Neutrophil (primary cell): ENCODE data around the gene COX6A2.

Source experiments
- H3K27ac ChIP-seq: fragments of 200-600 bp; sonication (generic); 2 replicates; pipeline ENCODE4 v1.5.1; 2016; ENCODE audit warnings: mild to moderate bottlenecking, moderate library complexity
- H3K27me3 ChIP-seq: fragments of 200-600 bp; sonication (generic); 2 replicates; pipeline ENCODE4 v1.6.0; 2016; ENCODE audit warnings: mild to moderate bottlenecking
- H3K36me3 ChIP-seq: fragments of 200-600 bp; sonication (generic); 2 replicates; pipeline ENCODE4 v1.5.1; 2017
- H3K4me1 ChIP-seq, 2 experiments: fragments of 200-600 bp in 1 of 2; sonication (generic) in 1 of 2; 1 replicate in 1 of 2; 2 replicates in 1 of 2; pipeline versions ENCODE4 v1.5.1 to v1.6.1; 2013 to 2016; ENCODE audit warnings: low read depth in 1 of 2, low read length in 1 of 2, mild to moderate bottlenecking in 1 of 2, moderate library complexity in 1 of 2; ENCODE audit not compliant: control insufficient read depth in 1 of 2, insufficient read depth in 1 of 2
- H3K4me3 ChIP-seq, 2 experiments: fragments of 200-600 bp in 1 of 2; sonication (generic) in 1 of 2; 1 replicate in 1 of 2; 2 replicates in 1 of 2; pipeline ENCODE4 v1.5.1; 2013 to 2016; ENCODE audit warnings: low read depth in 1 of 2, low read length in 1 of 2, mild to moderate bottlenecking in 1 of 2, moderate library complexity in 1 of 2
- H3K9me3 ChIP-seq: fragments of 200-600 bp; sonication (generic); 2 replicates; pipeline ENCODE4 v1.5.1; 2016
- TF ChIP-seq, protein P1 (sequence below): fragments of 200-600 bp; sonication (generic); IDR thresholded peaks from 2 replicates; pipeline ENCODE4 v1.5.1; 2016; ENCODE audit warnings: antibody characterized with exemption

The COX6A2 gene

DNA sequence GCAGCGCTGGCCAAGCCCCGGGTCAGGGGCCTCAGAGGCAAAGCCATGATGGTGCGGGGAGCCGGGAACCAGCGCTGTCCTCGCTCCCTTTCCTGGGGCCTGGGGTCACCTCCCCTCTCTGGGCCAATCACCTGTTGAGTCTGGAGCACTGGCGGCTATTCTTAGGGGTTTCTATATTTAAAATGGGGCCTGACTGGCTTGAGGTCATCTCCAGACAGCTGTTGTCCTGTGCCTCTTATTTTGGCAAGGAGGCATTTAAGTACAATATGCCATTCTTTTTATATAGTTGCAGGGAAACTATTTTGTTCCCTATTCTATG lies at the start of gene COX6A2:
TSS of gene COX6A2 (minus strand) at position 82 of the 319 bp plus-strand sequence. CDS start at position 47, 35 bp downstream.
- TF ChIP-seq, protein P1, sequence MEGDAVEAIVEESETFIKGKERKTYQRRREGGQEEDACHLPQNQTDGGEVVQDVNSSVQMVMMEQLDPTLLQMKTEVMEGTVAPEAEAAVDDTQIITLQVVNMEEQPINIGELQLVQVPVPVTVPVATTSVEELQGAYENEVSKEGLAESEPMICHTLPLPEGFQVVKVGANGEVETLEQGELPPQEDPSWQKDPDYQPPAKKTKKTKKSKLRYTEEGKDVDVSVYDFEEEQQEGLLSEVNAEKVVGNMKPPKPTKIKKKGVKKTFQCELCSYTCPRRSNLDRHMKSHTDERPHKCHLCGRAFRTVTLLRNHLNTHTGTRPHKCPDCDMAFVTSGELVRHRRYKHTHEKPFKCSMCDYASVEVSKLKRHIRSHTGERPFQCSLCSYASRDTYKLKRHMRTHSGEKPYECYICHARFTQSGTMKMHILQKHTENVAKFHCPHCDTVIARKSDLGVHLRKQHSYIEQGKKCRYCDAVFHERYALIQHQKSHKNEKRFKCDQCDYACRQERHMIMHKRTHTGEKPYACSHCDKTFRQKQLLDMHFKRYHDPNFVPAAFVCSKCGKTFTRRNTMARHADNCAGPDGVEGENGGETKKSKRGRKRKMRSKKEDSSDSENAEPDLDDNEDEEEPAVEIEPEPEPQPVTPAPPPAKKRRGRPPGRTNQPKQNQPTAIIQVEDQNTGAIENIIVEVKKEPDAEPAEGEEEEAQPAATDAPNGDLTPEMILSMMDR = no peak
- peaks cover 16% of the 10 kb centered on the region for H3K27me3 ChIP-seq
- H3K4me1 ChIP-seq = peaks cover 0 to 5% of the 10 kb centered on the region in 2 experiments
- no peak within 1 kb of the TSS for H3K27ac ChIP-seq
- no peaks in the 10 kb centered on the region for H3K9me3 ChIP-seq
- H3K36me3 ChIP-seq = no peaks in the 10 kb centered on the region
- peak within 1 kb of the TSS; percentile 45 to 61 for H3K4me3 ChIP-seq

DNA sequence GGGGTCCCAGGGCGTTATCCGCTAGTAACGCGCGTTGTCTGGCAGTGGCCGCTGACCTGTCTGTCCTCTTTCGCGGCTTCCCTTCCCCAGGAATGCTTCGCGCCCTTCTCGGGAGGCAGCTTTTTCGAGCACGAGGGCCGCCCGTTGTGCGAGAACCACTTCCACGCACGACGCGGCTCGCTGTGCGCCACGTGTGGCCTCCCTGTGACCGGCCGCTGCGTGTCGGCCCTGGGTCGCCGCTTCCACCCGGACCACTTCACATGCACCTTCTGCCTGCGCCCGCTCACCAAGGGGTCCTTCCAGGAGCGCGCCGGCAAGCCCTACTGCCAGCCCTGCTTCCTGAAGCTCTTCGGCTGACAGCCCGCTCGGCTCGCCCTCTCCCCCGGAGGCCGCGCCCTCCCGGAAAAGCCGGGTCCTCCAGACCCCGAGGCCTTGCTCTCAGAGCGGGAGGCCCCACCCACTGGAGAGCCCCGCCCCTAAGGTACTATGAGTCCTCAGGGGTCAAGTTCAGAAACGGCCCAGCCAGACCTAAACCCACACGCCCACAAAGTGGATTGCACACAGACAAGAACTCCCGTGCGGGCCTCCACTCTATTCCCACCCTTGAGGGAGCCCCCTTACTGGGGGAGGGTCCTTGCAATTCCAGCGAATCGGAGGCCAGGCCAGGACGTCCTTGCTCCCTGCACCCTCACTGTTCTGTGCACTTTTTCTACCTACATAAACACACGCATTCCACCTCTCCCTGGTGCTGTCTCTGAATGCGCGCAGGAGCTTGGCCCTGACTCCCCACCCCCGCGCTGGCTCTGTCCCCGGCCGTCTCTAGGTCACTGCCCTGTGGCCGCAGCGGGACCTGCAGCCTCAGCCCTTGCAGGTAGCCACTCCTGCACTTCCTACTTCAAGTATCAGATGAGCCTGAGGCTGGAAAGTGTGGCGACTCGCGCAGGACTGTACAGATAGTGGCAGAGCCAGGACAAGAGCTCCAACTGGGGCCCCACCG lies 49.4 kb upstream of the COX6A2 start:
- TF ChIP-seq, protein P1 = no peak
- H3K36me3 ChIP-seq = no peaks in the 10 kb centered on the region
- H3K27me3 ChIP-seq = peaks cover 62% of the 10 kb centered on the region
- peak overlapping the region; percentile 62 for H3K27ac ChIP-seq
- H3K4me3 ChIP-seq = peak overlapping the region; percentile 78 to 91
- H3K4me1 ChIP-seq = peaks cover 15 to 28% of the 10 kb centered on the region in 2 experiments
- H3K9me3 ChIP-seq = no peaks in the 10 kb centered on the region

DNA sequence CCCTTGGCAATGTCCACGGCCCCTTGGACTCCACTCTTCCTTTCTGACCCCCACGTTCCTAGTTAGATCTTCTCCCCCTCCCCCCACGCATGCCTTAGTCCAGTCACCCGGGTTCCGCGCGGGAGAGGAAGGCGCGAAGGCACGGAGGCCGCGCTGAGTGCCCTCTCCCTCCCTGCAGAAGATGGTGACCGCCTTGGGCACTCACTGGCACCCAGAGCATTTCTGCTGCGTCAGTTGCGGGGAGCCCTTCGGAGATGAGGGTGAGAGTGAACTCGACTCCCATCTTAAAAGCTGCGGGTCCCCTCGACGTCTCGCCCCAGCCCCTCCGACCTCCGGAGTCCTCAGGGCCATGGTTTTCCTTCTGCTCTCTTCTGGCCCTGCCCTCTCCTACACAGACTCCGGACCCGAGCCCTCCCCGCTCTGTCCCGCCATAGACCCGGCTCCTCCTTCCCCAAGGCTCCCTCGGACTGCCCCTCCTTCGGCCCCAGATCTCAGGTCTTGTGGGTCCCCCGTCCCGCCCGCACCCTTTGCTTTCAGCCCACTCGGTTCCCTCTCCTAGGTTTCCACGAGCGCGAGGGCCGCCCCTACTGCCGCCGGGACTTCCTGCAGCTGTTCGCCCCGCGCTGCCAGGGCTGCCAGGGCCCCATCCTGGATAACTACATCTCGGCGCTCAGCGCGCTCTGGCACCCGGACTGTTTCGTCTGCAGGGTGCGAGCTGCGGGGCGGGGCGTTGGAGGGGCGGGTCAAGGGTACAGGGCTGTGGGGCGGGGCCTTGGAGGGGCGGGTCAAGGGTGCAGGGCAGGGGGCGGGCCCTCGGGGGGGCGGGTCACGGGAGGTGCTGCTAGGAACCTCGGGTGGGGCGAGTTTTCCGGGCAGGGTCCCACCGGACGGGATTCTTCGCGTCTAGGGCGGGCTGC lies 48.4 kb upstream of the COX6A2 start:
- peaks cover 72% of the 10 kb centered on the region for H3K27me3 ChIP-seq
- H3K27ac ChIP-seq = peak overlapping the region; percentile 62
- H3K4me3 ChIP-seq = peak overlapping the region; percentile 78 to 91
- TF ChIP-seq, protein P1 = no peak
- H3K4me1 ChIP-seq = peaks cover 22 to 37% of the 10 kb centered on the region in 2 experiments
- no peaks in the 10 kb centered on the region for H3K36me3 ChIP-seq
- no peaks in the 10 kb centered on the region for H3K9me3 ChIP-seq

DNA sequence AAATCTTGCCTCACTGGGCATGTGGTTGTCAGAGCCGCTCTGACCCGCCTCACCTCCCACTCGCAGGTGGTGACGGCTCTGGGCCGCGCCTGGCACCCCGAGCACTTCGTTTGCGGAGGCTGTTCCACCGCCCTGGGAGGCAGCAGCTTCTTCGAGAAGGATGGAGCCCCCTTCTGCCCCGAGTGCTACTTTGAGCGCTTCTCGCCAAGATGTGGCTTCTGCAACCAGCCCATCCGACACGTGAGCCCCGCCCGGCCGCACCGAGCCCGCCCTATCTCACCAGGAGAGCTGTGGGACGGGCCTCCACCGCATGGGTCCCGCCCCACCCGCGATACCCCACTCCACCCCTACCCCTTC lies 47.8 kb upstream of the COX6A2 start:
- H3K36me3 ChIP-seq = no peaks in the 10 kb centered on the region
- TF ChIP-seq, protein P1 = no peak
- H3K27me3 ChIP-seq = peaks cover 78% of the 10 kb centered on the region
- H3K27ac ChIP-seq = no peak overlapping the region
- no peaks in the 10 kb centered on the region for H3K9me3 ChIP-seq
- peaks cover 22 to 36% of the 10 kb centered on the region in 2 experiments for H3K4me1 ChIP-seq
- H3K4me3 ChIP-seq = peak overlapping the region; percentile 78 to 91
